Measurements from ENCODE around the gene ING1. TPM values are rescaled to one million over a fixed set of nuclear protein-coding genes. Genes with fewer than 3 reads are reported as not detected.
"Not testable (repeated sequence)": the region's sequence is repeated elsewhere in the genome, so short reads cannot be mapped to it uniquely, and the experiment has no call there.

Gene ING1
- total RNA-seq, 1 donor from 2014 or later: 18.6 TPM

DNA sequence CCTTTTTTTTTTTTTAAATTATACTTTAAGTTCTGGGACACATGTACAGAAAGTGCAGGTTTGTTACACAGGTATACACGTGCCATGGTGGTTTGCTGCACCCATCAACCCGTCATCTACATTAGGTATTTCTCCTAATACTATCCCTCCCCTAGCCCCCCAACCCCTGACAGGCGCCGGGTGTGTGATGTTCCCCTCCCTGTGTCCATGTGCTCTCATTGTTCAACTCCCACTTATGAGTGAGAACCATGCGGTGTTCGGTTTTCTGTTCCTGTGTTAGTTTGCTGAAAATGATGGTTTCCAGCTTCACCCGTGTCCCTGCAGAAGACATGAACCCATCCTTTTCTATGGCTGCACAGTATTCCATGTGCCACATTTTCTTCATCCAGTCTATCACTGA is 17.7 kb upstream of the ING1 start:
- not testable (repeated sequence) for DNase-seq (ENCODE audit: low spot score)

DNA sequence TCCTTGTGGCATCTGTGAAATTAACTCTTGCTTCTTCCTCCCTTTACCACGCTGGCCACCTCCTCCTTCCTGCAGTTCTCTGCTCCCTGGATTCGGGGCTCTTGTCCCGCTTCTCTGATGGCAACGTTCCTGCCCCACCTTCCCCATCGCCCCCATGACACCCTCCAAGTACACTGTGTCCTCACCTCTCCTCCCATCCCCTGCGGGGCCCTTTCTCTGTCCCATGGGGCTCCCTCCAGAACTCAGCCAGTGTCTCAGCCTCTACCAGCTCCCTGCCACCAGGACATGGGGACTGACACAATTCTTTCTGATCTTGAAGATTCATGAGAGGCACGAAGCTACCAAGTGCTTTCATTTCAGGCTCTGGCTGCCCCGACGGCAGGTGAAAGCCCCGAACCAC is 16.7 kb upstream of the ING1 start:
- no peak for DNase-seq (ENCODE audit: low spot score)

DNA sequence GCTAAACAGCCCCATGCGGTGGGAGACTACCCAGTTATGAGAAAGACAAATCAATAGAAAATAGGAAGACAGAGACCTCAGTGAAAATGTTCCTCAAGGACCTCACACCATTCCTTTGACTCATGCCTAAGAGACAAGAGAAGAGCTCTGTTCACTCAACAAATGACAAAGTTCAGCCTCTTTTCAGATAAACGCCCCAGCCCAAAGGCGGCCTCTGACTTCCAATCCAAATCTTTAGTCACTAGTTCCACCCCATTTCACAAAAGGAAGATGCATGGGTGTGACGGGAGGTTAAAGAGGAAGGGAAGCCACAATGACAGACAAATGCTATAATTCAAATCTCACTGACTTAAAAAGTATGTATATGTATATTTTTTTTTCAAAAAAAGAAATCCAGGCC is 15.7 kb upstream of the ING1 start:
- no peak for DNase-seq (ENCODE audit: low spot score)

DNA sequence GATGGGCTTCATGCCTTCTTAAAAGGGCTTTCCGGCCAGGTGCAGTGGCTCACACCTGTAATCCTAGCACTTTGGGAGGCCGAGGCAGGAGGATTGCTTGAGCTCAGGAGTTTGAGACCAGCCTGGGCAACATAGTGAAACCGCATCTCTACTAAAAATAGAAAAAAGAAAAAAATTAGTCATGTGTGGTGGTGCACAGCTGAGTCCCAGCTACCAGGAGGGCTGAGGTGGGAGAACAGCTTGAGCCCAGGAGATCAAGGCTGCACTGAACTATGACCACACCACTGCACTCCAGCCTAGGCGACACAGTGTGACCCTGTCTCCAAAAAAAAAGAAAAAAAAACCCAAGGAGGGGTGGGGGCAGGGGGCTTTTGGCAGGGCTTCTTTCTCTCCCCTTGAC is 14.8 kb upstream of the ING1 start:
- no peak for DNase-seq (ENCODE audit: low spot score)

DNA sequence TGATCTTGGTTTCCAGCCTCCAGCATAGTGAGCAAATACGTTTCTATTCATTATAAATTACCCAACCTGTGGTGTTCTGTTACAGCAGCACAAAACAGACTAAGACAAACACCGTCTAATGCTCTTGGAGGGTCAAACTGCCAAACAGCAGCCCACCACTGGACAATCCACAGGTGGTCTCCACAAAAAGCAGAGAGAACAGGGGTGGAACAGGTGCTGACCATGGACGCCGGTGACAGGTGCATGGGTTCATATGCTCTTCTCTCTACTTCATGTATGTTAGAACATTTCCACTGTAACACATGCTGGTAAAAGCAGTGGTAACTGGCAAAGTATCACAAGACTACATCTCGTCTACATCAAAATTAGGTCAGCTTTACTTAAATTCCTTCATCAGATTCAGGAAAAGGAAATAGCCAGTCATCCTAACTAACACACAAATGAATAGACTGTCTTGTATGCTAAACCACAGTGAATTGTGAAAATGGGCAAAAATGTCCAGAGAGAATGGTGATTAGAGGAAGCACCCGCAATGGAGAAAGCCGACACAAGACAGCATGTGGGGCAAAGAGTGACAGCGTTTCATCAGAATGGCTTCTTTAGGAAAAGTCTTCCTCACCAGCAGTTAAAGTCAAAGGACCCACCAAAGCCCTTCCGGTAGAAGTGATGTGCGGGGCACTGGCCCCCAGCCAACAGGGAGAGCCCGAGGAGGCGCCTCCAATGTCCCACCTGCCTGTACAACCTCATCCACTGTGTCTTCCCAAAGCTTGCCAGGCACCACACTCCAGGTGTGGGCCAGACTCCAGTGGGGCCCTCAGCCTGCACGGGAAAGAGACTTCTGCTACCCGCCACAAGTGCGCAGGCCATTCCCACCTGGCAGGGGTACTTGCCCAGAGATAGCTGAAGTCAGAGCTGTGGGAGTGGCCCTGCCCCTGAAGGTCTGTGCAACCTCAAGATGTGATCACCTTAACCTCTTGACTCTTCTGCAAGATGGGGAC is 14.1 kb upstream of the ING1 start:
- DNase-seq (ENCODE audit: low spot score): no peak

- DNase-seq (ENCODE audit: low spot score): no peak
Measured at GRCh38 chr13:110700186-110700585, 13.3 kb upstream of the ING1 start.

- DNase-seq (ENCODE audit: low spot score): no peak
Measured at GRCh38 chr13:110700641-110701040, 12.9 kb upstream of the ING1 start.

DNA sequence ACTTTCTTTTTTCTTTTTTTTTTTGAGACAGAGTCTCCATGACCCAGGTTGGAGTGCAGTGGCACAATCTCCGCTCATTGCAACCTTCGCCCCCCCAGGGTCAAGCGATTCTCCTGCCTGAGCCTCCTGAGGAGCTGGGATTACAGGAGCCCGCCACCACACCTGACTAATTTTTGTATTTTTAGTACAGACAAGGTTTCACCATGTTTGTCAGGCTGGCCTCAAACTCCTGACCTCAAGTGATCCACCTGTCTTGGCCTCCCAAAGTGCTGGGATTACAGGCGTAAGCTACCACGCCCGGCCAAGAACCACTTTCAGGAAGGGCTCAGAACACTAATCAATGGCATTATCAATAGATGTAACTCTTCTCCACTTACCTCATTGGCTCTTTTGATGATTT is 12.4 kb upstream of the ING1 start:
- not testable (repeated sequence) for DNase-seq (ENCODE audit: low spot score)

DNA sequence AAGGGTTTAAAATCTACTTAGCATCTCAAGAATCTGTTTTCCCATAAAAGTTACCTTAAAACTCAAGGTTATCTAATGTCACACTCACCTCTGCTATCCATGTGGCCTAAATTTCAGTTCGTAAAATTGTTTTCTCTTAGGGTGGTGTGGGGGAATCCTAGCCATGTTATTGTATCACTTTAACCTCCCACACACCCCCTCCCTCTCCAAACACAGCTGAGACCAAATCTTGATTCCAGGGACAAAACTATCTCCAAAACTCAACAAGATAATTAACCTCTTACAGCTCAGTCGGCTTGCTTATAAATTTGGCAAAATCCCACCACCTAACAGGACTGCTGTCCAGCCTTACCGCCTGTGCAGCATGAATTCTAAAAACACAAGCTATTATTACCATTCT is 11.4 kb upstream of the ING1 start:
- no peak for DNase-seq (ENCODE audit: low spot score)

DNA sequence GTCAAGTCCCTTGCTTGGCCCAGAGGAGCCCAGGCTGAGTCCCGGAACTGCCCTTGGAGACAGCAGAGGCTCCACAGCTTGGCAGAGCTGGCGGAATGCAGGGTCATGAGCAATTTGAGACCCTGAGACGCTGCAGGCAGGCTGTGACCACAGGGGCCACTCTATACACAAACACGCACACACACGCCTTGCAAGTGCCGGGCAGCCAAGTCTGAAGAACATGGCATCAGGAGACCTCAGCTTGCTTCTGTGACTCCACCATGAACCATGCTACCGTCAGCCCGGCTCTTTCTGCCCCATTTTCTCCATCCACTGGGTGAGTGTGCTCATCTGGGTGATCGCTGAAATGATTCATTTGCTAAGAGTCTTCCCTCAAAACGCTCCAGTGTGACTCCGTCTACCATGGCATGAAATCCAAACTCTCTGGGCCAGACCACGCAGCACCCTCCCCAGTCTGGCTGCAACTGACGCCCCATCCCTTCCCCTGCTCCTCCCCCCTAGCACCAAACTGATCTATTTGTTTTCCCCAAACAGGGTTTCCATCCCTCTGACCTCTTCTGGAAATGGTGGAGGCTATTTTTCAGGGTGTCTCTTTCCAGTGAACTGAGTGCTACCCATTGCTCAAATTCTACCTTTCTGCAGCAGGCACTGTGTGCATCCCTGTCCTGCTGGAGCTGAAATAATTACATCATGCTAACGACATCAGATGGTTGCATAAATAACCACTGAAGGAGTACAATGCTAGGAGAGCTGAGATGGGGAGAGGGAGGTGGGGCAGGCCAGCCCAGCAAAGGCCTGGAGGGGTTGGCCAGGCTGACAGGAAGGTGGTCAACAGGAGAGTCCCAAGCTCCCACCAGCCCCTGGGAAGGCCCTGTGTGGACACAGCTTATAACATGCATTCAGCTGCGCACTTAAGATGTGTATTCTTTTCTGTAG is 10.6 kb upstream of the ING1 start:
- DNase-seq (ENCODE audit: low spot score): no peak

DNA sequence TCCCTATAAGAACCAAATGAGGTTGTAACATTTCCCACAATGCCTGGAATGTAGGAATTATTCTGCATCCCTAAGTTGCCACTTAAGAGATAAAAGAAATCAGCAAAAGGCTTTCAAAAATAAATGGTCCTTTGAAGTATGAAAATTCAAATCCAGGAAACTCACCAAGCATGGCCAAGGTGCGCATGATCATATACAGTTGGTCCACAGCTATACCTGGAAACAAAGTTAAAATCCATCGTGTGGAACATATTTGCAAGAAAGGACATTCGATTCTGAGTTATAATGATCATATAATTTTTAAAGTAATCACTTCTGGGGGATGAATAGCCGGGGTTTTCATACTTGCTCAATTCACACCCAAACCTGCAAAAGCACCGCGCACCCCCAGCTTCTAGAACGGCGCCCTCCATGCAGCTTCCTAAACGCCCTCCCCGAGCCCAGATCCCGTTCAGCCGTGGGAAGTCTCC is 8.1 kb upstream of the ING1 start:
- DNase-seq (ENCODE audit: low spot score): no peak

DNA sequence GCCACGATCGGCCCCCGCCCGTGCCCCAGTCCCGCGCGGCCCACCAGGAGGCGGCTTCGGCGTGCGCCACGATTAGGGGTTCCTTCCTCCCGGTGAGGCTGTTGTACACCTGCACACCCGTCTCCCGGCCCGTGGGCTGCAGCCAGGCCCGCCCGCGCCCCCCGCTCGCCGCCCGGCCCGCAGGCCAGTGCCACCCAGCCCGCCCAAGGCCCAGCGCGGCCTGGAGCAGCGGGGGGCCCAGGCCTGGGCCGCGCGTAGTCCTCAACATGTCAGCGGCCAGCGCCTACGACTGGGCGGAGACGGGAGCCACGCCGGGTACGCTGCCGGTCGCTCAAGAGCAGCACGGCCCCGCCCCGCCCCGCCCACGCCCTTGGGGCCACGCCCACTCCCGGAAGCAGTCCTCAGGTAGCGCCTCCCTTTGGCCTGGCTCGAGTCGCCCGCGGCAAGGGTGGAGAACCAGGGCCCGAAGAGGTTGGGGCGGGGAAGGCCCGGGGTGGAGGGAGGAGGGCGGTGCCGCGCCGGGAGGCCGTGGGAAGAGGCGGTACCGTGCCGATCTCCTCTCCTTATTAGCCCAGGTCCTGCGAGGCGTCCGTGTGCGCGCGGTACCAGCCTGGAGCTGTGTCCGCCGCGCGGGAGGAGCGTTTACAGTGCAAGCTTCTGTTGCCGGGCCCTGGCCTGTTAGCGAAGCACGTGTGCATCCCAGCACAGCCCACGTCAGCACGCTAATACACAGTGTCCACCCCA is 7.5 kb upstream of the ING1 start, which contains the start of gene CARS2:
Gene CARS2, minus strand, starts transcription at position 291 of the 744 bp plus-strand sequence. Its CDS starts 23 bp downstream, at position 268.
- peak; percentile 96 for DNase-seq (ENCODE audit: low spot score)

DNA sequence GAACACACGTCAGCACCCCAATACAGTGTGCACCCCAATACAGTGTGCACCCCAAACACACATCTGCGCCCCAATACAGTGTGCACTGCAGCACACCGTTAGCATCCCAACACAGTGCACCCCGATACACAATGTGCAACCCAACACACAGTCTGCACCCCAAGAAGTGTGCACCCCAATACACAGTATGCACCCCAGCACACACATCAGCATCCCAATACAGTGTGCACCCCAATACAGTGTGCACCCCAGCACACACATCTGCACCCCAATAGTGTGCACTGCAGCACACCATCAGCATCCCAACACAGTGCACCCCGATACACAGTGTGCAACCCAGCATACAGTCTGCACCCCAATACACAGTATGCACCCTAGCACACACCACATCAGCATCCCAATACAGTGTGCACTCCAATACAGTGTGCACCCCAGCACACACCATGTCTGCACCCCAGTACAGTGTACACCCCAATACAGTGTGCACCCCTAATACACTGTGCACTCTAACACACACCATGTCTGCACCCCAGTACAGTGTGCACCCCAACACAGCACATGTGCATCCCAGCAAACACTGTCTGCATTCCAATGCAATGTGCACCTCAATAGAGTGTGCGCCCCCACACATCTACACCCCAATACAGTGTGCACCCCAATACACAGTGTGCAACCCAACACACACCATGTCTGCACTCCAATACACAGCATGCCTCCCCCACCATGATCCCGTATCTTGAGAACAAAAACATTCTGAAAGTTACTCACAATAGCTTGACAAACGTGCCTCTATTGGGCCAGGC is 6.7 kb upstream of the ING1 start:
- DNase-seq (ENCODE audit: low spot score): no peak

GRCh38 chr13:110712081-110712848 is 1.2 kb upstream of the ING1 start:
- DNase-seq (ENCODE audit: low spot score): peak; percentile 81

GRCh38 chr13:110712849-110713641 is 455 bp upstream of the ING1 start:
- peak; percentile 99 for DNase-seq (ENCODE audit: low spot score)

DNA sequence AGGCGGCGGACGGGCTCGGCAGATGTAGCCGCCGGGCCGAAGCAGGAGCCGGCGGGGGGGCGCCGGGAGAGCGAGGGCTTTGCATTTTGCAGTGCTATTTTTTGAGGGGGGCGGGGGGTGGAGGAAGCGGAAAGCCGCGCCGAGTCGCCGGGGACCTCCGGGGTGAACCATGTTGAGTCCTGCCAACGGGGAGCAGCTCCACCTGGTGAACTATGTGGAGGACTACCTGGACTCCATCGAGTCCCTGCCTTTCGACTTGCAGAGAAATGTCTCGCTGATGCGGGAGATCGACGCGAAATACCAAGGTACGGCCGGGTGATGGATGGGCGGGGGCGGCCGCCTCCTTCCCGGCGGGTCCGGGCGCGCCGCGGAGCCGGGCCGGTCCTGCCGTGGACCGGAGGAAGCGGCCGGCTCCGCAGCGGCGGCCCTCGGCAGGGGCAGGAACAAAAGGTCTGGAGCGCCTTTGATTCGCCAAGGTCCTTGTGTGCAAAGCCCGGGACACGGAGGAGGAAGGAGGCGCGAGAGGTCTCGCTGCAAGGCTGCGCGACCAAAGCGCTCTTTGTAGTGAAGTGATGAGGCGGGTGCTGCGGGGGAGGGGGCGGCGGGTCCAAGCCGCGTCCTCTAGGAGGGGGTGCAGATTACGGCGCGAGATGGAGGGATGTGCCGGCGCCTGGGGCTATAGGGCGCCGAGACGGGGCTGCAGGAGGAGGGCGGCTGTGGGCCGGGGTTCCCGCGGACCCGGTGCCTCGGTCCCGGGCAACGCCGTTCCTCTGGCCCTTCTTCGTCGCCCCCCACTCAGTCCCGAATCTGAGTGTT is 689 bp downstream of the ING1 start:
- DNase-seq (ENCODE audit: low spot score): peak; percentile 55

GRCh38 chr13:110714797-110715394 is 1.4 kb downstream of the ING1 start:
- peak; percentile 58 for DNase-seq (ENCODE audit: low spot score)
